Measurements from ENCODE around the gene GABBR1. TPM values are rescaled to one million over a fixed set of nuclear protein-coding genes. Genes with fewer than 3 reads are reported as not detected.

Gene GABBR1
- total and polyA plus RNA-seq, 2 of the 13 experiments (the other 11 are each of a cell fraction or from before 2014, with no cell fraction given) = 0.07 to 0.37 TPM

- no peak for TF ChIP-seq SNAPC4 (CRISPR knock-in tag; IDR thresholded peaks at IDR 0.05)
- no peak for TF ChIP-seq RBAK (CRISPR knock-in tag; IDR thresholded peaks at IDR 0.05)
- no peak for TF ChIP-seq ADNP (CRISPR knock-in tag; IDR thresholded peaks at IDR 0.05)
- TF ChIP-seq ZNF468 (CRISPR knock-in tag; IDR thresholded peaks at IDR 0.05) = no peak
- no peak for TF ChIP-seq ZMYM3 (CRISPR knock-in tag; IDR thresholded peaks at IDR 0.05)
- TF ChIP-seq ZNF501 (CRISPR knock-in tag; IDR thresholded peaks at IDR 0.05) = no peak
- TF ChIP-seq GMEB1 (CRISPR knock-in tag; IDR thresholded peaks at IDR 0.05; ENCODE audit: borderline replicate concordance) = no peak
- TF ChIP-seq SRY (CRISPR knock-in tag; IDR thresholded peaks at IDR 0.05) = no peak
- TF ChIP-seq, protein P1, sequence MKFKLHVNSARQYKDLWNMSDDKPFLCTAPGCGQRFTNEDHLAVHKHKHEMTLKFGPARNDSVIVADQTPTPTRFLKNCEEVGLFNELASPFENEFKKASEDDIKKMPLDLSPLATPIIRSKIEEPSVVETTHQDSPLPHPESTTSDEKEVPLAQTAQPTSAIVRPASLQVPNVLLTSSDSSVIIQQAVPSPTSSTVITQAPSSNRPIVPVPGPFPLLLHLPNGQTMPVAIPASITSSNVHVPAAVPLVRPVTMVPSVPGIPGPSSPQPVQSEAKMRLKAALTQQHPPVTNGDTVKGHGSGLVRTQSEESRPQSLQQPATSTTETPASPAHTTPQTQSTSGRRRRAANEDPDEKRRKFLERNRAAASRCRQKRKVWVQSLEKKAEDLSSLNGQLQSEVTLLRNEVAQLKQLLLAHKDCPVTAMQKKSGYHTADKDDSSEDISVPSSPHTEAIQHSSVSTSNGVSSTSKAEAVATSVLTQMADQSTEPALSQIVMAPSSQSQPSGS (CRISPR knock-in tag; IDR thresholded peaks at IDR 0.05) = no peak
- no peak for TF ChIP-seq PHF20 (CRISPR knock-in tag; IDR thresholded peaks at IDR 0.05)
Observed at GRCh38 chr6:29611426-29611825, 21.6 kb downstream of the GABBR1 start (continued).
